HG02870 (cell line): ENCODE results near the gene IL17RA.
A peak's percentile ranks its signal among the peaks of the same experiment; 100 is the strongest.

ENCODE experiments used
- ATAC-seq: cut with Tn5 transposase; IDR thresholded peaks from one replicate; pipeline ENCODE4 v1.9.1; 2021; ENCODE audit warnings: mild to moderate bottlenecking, moderate library complexity; ENCODE audit not compliant: unreplicated experiment

The IL17RA gene, protein sequence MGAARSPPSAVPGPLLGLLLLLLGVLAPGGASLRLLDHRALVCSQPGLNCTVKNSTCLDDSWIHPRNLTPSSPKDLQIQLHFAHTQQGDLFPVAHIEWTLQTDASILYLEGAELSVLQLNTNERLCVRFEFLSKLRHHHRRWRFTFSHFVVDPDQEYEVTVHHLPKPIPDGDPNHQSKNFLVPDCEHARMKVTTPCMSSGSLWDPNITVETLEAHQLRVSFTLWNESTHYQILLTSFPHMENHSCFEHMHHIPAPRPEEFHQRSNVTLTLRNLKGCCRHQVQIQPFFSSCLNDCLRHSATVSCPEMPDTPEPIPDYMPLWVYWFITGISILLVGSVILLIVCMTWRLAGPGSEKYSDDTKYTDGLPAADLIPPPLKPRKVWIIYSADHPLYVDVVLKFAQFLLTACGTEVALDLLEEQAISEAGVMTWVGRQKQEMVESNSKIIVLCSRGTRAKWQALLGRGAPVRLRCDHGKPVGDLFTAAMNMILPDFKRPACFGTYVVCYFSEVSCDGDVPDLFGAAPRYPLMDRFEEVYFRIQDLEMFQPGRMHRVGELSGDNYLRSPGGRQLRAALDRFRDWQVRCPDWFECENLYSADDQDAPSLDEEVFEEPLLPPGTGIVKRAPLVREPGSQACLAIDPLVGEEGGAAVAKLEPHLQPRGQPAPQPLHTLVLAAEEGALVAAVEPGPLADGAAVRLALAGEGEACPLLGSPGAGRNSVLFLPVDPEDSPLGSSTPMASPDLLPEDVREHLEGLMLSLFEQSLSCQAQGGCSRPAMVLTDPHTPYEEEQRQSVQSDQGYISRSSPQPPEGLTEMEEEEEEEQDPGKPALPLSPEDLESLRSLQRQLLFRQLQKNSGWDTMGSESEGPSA

DNA sequence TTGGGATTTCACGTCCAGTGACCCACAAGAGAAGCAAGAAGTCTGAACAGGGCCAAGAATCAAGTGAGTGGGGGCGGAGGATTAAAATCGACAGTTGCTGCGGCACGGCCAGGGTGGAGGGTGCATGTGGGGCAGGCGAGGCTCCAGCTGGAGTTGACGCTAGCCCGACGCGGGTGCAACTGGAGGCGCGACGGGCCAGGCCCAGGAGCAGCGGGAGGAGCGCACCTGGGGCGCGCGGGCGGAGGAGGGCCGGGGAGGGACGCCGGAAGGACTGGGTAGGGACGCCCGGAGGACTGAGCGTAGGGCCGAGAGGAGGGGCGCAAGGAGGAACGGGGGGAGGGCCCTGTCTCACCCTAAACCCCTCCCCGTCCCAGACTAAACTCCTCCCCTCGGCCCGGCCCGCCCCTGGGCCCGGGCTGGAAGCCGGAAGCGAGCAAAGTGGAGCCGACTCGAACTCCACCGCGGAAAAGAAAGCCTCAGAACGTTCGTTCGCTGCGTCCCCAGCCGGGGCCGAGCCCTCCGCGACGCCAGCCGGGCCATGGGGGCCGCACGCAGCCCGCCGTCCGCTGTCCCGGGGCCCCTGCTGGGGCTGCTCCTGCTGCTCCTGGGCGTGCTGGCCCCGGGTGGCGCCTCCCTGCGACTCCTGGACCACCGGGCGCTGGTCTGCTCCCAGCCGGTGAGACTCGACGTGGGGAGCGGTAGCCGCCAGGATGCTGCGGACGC is at the start of gene IL17RA:
TSS of gene IL17RA (plus strand) at position 447 of the 723 bp plus-strand sequence. CDS start at position 539, 92 bp downstream.
- ATAC-seq, result peak; percentile 85

DNA sequence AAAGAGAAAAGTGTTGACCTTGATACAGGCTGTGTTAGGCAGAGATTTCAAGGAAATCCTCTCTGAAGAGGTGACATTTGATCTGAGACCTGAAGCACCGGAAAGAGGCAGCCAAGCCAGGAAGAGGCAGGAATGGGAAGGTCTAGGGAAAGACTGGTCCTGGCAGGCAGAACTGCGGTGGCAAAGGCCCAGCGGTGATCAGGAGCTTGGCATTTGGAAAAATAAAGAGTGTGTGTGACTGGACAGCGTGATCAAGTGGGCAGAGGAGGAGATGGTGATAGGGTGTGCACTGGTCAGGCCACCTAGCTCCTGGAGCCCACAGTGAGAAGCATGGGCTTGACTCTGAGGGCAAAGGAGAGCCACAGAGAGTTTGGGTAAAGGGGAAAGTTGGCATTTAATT is 49.6 kb upstream of the IL17RA start:
- ATAC-seq, result no peak

DNA sequence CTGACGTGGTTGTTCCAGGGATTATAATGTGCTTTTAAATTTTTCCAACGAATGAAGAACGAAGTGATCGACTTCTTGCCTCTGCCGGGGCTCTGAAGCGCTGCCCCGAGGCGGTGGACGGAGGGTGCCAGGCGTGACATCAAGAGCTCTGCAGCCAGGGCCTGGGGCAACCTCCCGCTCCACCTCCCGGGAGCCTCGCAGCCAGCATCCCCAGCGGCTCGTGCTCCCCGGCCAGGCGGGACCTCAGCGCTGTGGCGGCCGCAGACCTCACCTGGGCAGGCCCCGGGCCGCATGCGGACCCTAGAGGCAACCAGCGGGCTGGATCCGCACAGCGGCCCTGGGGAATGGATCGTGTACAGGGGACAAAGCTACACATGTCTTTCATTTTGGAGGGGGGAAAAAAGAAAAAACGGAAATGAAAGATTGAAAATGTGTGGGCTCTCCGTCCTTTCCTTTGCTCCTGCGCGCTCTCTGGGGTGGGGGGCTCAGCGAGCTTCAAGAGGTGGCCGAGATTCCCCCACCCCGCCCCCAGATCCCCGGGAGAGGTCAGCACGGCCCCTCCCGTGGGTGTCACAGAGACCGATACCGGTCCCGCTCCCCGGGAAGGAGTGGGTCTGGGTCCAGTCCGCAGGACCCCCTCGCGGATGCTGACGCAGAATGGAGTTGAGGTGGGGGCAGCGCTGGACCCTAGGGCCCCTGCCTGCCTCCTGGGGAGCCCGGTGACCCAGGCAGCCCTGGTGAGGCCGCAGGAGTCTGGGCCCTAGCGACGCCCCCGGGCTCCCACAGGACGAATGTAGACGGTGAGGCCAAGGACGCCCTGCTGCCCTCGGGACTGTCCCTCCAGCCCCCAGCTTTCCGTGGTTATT is 48.6 kb upstream of the IL17RA start:
- ATAC-seq, result peak; percentile 36

DNA sequence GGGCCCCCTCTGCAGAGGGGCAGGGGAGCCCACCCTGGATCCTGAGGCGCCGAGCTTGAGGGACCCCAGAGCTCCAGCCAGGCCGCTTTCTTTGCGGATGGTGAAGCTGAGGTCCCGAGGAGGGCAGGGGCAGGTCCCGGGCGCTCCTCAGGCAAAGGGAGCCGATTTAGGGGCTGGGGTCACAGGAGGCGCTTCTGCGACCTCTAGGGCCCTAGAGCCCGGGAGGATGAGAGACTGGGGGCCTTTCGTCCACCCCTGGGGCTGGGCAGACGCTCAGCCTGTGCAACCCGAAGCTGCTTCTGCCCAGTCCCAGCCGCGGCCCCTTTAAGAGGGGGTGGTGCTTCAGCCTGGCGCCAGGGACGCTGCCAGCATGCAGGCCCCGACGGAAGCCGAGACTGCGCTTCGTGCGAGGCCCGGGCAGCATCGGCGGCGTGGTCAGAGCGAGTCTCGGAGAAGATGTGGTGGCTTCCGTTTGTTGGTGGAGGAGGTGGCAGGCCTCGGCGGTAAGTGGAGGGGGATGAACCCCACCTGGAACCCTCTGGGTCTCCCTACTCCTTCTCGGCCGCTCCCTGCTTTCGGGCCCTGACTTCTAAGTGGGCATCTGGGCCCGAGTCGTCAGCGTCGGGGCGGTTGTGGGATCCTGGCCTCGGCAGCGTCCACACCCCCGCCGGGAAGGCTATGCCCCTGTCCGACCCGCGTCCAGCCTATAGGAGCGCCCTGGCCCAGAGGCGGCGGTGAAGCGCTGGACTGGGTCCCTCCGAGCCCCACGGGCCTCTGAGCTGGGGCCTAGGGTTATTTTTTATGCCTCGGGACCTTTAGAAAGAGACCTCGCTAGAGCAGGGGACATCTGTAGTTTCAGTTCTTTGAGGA is 47.7 kb upstream of the IL17RA start:
- ATAC-seq, result peak; percentile 57

DNA sequence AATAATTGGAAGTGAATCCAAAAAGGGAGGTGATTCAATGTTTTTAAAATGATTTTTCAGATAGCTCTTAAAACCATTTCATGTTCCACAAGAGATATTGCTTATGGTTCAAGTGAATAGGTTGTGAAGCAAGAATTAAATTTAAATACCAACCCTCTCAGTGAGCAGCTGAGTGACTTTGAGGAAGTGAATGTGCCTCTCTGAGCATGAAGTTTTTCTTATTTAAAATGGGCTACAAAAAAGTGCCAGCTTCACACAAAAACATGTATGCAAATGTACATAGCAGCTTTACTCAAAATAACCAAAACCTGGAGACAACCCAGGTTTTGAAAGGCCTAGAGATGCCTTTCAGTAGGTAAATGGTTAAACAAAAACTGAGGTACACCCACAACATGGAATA is 41.3 kb upstream of the IL17RA start:
- no peak for ATAC-seq

DNA sequence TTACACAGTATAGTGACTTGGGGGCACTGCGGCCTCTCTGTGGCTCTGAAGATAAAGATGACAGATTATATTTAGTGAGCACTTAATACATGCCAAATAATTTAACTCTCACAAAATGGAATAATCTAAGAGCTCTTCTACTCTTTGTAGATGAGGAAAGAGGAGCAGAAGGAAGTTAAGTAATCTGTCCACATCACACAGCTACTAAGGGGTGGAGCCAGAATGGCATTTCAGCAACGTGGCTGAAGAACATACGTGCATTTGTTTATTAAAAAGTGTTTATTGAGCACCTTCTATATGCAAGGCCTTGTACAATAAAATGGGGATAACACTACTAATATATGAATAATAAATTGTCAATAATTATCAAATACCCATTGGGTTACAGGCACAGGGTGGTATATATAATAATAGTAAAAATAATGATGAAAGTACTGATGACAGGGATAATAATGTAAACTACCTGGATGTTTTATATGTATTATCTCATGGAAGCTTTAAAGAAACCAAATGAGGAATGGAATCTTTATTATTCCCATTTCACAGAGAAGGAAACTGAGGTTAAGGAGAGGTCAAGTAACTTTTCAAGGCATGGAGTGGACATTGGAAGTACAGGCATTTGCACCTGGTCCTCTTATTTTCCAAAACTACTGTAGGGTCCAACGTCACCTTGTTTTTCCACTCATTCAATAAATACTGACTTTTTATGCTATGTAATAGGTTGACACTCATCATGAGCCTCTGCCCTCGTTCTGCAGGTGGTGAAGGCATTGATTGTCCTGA is 38.0 kb upstream of the IL17RA start:
- no peak for ATAC-seq

DNA sequence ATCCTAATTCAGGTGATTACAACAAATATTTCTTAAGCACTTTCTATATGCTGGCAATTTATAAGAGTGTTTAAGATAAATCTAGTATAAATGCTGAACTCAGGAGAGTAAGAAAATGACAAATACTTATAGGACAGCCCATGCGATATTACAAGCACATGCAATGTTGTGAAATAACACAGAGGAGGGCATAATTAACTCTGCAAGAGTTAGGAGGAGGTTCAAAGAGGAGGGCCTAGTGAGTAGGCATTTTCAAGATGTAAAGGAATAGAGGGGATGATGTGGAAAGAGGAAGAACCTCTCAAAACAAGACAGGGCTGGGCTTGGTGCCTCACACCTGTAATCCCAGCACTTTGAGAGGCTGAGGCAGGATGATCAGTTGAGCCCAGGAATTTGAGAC is 37.1 kb upstream of the IL17RA start:
- no peak for ATAC-seq

DNA sequence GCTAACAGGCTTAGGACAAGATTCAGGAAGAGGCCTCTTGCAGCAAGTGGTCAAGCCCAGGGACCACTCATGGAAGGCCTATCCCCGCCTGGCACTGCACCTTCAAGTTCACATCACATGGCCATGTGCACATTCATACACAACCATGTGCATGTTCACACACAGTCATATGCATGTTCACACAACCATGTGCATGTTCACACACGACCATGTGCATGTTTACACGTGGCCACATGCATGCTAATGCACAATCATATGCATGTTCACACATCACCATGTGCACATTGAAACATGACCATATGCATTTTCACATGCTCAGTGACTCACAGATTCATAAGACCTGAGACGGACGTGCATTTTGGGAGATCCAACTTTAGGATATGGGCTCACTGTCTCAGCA is 28.7 kb upstream of the IL17RA start:
- ATAC-seq, result no peak

DNA sequence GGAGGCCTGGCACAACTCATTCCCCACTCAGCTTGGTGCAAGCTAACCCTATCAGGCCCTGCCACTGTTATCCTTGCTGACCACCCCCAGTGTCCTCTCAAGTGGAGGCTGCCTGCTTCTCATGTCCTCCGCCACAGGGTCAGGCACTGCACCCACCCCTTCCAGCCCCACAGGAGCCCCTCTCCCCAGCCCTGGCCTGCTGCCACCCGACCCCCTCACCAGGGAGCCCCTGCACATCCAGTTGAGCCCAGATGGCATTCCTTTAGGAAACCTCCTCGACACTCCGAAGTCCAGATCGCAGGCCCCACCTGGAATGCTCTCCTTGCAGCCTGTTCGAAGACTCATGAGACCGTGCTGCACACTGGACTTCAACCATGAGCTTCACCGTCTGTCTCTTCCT is 28.0 kb upstream of the IL17RA start:
- no peak for ATAC-seq

DNA sequence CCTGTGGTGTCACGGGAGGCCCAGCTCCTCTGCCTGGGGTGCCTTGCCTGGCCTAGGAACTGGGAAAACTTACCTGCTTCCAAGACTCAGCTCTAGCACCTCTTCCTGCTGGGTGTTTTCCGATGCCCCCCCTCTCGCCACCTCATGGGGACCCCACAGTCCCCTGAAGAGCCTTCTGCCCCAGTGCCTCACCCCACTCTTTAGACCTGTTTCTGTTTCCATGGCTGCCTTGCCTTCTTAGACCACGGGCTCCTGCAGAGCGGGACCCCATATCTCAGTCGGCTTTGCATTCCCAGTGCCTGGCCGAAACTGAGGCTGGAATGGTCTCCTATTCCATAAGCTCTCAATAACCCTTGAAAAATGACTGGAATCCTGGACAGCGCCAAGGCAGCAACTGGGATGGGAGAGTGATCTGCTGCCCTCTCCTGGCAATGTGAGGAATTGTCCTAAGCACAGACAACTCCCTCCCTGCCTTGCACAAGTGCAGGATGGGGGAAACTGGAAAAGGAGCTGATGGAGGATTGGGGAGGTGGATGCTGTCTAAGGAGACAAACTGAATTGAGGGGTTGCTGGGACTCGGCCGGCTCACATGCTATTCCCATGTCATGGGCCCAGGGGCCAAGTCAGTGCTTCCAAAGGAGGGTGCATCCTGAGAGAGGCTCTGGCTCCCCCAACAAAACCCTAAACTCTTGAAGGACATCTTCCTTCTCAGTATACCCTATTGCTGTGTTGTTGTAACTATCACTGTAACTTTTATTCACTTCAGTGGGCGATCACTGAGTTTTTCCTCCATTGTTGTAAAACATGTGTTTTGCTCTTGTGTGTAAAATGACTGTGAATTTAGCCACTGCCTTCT is 26.6 kb upstream of the IL17RA start:
- peak; percentile 48 for ATAC-seq

DNA sequence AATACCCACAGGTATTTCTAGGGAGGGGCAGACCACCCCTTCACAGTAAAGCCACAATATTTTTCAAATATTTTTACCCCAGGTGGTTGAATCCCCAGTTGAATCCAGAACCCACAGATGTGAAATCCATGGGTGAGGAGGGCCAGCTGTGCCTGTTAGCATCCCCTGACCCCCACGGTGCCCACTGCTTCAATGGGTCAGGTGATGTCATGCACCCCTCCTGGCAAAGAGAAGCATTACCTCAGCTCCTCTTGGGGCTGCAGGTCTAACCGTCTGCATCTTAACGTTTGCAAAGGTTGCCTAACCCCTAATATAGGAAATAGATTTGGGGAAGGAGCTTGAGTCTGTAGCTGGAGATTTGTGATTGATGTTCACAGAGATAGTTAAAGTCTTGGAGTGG is 24.7 kb upstream of the IL17RA start:
- no peak for ATAC-seq

DNA sequence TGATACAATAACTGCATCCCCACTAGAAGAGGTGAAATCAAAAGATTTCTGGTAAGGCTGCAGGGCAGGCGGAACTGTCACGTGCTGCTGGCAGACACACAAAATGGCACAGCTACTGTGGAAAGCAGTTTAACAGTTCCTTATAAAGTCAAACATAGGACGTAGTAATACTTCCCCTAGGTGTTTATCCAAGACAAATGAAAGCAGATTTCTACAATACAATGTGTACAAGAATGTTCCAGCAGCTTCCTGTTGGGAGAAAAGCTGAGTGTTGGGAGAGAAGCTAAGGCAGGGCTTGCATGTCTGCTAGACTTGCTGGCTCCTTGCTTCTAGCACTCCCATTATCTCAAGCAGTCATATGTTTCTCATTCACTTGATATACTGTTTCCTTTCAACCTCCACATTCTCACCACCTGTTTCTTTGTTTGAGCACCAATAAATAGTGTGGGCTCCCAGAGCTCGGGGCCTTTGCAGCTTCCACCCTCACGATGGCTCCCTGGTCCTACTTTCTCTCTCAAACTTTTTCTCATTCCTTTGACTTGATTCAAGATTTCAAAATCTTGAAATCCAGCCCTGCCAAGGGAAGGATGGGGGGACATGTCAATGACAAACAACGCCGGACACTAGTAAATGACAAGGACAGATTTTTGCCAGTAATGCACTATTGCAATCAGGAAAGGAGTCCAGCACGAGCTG is 21.2 kb upstream of the IL17RA start:
- ATAC-seq, result no peak

DNA sequence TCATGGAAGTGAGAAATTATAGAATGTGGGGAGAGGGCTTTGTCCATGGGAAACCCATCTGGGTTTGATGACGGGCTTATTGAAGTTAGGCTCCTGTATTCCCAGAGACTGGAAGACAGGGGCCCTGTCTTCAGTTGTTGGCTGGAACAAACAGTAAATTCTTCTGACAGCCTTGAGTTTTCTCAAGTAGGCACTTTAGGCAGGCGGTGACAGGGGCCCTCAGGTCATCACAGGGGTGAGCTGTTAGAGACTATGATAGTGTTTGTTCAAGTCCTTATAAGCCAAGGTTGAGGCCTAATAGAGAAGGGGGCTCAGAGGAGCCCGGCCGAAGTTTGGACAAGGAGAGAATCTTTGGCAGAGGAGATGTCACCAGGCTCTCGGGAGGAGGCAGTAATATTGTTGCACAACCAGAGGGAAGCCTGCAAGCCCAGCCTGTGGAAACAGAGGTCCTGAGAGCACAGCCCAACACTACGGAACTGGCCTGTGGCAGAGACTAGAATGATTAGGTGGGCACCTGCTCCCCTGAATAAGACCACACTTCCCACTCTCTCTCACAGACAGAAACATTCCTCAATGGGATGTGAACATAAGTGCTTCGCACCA is 20.2 kb upstream of the IL17RA start:
- ATAC-seq, result no peak

DNA sequence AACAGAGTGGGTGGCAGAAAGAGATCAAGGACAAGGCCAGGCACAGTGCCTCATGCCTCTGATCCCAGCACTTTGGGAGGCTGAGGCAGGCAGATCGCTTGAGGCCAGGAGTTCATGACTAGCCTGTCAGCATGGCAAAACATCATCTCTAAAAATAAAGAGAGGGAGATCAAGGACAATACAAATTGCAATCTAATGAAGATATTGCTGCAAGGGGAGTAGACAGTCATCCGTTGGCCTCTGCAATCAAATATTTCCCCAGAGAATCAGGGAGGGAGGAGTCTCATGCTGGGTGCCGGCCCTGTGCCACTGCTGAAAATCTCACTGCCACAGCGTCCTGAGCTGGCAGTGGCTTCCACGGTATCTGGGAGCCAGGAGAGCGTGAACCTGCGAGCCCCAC is 19.4 kb upstream of the IL17RA start:
- no peak for ATAC-seq

DNA sequence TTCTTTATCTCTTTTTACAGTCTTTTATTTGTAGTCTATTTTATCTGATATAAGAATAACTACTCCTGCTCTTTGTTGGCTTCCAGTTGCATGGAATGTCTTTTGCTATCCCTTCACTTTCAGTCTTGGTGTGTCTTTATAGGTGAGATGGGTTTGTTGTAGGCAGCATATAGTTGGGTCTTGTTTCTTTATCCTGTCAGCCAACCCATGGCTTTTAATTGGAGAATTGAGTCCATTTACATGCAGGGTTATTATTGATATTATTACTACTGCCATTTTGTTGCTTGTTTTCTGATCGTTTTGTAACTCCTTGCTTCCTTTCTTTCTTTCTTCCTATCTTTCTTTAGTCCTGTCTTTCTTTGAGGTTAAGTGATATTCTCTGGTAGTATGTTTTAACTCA is 11.9 kb upstream of the IL17RA start:
- no peak for ATAC-seq

DNA sequence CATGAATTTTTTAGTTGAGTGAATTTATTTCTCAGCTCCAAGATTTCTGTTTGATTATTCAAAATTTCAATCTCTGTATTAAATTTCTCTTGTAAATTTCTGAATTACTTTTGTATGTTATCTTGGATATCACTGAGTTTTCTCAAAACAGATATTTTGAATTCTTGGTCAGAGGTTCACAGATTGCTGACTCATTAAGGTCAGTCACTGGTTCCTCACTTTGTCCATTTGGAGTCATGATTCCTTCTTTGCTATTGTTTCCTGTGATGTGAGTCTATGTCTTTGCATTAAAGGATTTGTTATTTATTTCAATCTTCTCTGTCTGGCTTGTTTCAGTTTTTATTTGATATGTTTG is 10.2 kb upstream of the IL17RA start:
- no peak for ATAC-seq

DNA sequence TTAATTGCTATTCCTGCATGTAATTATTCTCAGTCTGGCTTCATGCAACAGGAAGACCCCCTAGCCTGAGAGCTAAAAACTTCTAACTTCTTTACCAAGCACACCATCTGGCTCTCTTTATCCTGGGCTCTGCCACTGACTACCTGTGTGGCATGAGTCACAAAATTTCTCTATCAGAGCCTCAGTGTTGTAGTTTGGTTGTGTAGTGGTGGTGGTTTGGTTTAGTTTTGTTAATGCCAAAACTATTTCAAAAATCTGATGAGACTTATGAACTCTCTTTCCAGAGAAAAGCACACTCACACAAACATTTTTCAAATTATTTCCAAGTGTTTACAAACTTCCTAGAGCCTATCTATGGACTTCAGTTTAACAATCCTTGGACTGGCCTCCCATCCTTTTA is 7.5 kb upstream of the IL17RA start:
- no peak for ATAC-seq
